ENCODE measurements around the gene SNX4.

DNA sequence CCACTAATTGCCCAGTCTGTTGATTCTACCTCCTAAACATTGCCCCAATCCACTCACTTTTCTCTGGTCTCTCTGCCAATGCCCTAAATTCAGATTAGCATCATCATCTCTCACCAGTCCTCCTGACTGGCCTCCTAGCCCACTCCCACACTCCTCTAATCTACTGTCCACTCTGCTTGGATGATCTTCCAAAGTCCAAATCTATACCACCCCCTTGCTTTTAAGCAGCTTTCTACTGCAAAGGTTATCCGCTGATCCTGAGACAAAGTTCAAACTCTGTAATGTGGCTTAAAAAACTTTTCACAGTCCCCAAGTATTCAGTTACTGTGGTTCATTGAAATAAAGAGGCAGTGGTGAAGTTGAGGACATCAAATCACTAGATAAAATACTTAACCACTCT is 37.6 kb downstream of the SNX4 start:
- TF ChIP-seq POLR2AphosphoS5 (IDR thresholded peaks at IDR 0.05): no peak
- TF ChIP-seq, protein P1, sequence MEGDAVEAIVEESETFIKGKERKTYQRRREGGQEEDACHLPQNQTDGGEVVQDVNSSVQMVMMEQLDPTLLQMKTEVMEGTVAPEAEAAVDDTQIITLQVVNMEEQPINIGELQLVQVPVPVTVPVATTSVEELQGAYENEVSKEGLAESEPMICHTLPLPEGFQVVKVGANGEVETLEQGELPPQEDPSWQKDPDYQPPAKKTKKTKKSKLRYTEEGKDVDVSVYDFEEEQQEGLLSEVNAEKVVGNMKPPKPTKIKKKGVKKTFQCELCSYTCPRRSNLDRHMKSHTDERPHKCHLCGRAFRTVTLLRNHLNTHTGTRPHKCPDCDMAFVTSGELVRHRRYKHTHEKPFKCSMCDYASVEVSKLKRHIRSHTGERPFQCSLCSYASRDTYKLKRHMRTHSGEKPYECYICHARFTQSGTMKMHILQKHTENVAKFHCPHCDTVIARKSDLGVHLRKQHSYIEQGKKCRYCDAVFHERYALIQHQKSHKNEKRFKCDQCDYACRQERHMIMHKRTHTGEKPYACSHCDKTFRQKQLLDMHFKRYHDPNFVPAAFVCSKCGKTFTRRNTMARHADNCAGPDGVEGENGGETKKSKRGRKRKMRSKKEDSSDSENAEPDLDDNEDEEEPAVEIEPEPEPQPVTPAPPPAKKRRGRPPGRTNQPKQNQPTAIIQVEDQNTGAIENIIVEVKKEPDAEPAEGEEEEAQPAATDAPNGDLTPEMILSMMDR (IDR thresholded peaks at IDR 0.05): no peak
